H1 (cell line): ENCODE measurements around the gene UGT1A6. TPM values are rescaled to one million over a fixed set of nuclear protein-coding genes. Genes with fewer than 3 reads are reported as not detected.

Experiments used
- CTCF ChIA-PET: fragments of 300-600 bp; sonication (Branson Sonifier 250); formaldehyde crosslinking; loops from one replicate; lab custom pipeline; 2021; ENCODE audit not compliant: partially characterized antibody; lab: Charles Lee
- POLR2A ChIA-PET: fragments of 300-600 bp; sonication (Branson Sonifier 250); formaldehyde crosslinking; loops from one replicate; lab custom pipeline; 2021; ENCODE audit warnings: inconsistent platforms; ENCODE audit not compliant: partially characterized antibody; lab: Charles Lee
- DNase-seq, 2 experiments: peaks; one replicate each; pipeline versions ENCODE4 v3.0.0 to v3.0.0-alpha.2; 2010 to 2022; ENCODE audit warnings: low spot score in 2 of 2, low read depth in 1 of 2, mixed read lengths in 1 of 2
- FAIRE-seq: peaks from 2 replicates; lab custom pipeline; 2011; peaks lifted over from hg19 to GRCh38; lab: Jason Lieb, UNC
- H2AFZ ChIP-seq: 2 replicates; pipeline ENCODE4 v1.8.1; 2012; ENCODE audit warnings: low read length, inconsistent platforms
- H2AK5ac ChIP-seq: 2 replicates; pipeline ENCODE4 v1.6.1; 2013; ENCODE audit warnings: low read depth, low read length
- H2BK120ac ChIP-seq: replicated peaks from 2 replicates; pipeline ENCODE3; 2013; ENCODE audit warnings: low read depth, low read length, inconsistent platforms
- H2BK12ac ChIP-seq: 2 replicates; pipeline ENCODE4 v1.6.1; 2013; ENCODE audit warnings: low read depth, low read length
- H2BK15ac ChIP-seq: 2 replicates; pipeline ENCODE4 v1.6.1; 2013; ENCODE audit warnings: low read length
- H2BK20ac ChIP-seq: 2 replicates; pipeline ENCODE4 v1.6.1; 2013; ENCODE audit warnings: low read length
- H2BK5ac ChIP-seq: 2 replicates; pipeline ENCODE4 v1.6.1; 2013; ENCODE audit warnings: low read depth, low read length
- H3K14ac ChIP-seq: 2 replicates; pipeline ENCODE4 v1.6.1; 2013; ENCODE audit warnings: inconsistent platforms; ENCODE audit not compliant: insufficient read length
- H3K18ac ChIP-seq: 2 replicates; pipeline ENCODE4 v1.6.1; 2013; ENCODE audit warnings: low read length; ENCODE audit errors: extremely low read depth
- H3K23ac ChIP-seq: 2 replicates; pipeline ENCODE4 v1.6.1; 2013; ENCODE audit warnings: inconsistent platforms; ENCODE audit not compliant: insufficient read length
- H3K23me2 ChIP-seq: 2 replicates; pipeline ENCODE4 v1.6.1; 2013; ENCODE audit warnings: low read depth, low read length
- H3K27ac ChIP-seq: 2 replicates; pipeline ENCODE4 v1.6.1; 2011; ENCODE audit warnings: low read depth, low read length, inconsistent platforms
- H3K27me3 ChIP-seq, 4 experiments: replicated peaks in 1 of 4; 1 replicate in 1 of 4; 2 replicates in 3 of 4; pipeline versions ENCODE4 v1.6.1 to v1.8.1; 2011 to 2013; ENCODE audit warnings: low read length in 3 of 4, mild to moderate bottlenecking in 3 of 4, inconsistent platforms in 2 of 4, mixed read lengths in 2 of 4, moderate library complexity in 1 of 4; ENCODE audit not compliant: control insufficient read depth in 3 of 4, insufficient read depth in 3 of 4; ENCODE audit errors: extremely low read depth in 1 of 4
- H3K36me3 ChIP-seq, 4 experiments: 2 replicates each; pipeline versions ENCODE4 v1.6.1 to v1.8.1; 2011 to 2013; ENCODE audit warnings: mild to moderate bottlenecking in 4 of 4, low read length in 3 of 4, moderate library complexity in 2 of 4, control low read depth in 1 of 4, inconsistent platforms in 1 of 4; ENCODE audit not compliant: insufficient read depth in 4 of 4, control insufficient read depth in 2 of 4
- H3K4ac ChIP-seq: replicated peaks from 2 replicates; pipeline ENCODE3; 2013; ENCODE audit warnings: low read length, low read depth, mixed read lengths, inconsistent platforms; ENCODE audit not compliant: insufficient read length
- H3K4me1 ChIP-seq, 4 experiments: replicated peaks in 1 of 4; 1 replicate in 1 of 4; 2 replicates in 3 of 4; pipeline versions ENCODE4 v1.6.1 to v1.8.1; 2011 to 2013; ENCODE audit warnings: low read length in 3 of 4, inconsistent platforms in 2 of 4, mixed read lengths in 1 of 4; ENCODE audit not compliant: insufficient read depth in 4 of 4, control insufficient read depth in 3 of 4
- H3K4me2 ChIP-seq, 2 experiments: 2 replicates each; pipeline versions ENCODE4 v1.6.1 to v1.8.1; 2011 to 2013; ENCODE audit warnings: low read depth in 2 of 2, low read length in 2 of 2, control low read depth in 1 of 2, inconsistent platforms in 1 of 2, mild to moderate bottlenecking in 1 of 2; ENCODE audit not compliant: insufficient read depth in 1 of 2
- H3K4me3 ChIP-seq, 4 experiments: fragments of 200-600, 300-600 bp in 1 of 4; sonication (generic), shearing (Covaris generic), sonication (Bioruptor Twin) in 1 of 4; 2 replicates each; pipeline versions ENCODE4 v1.5.1 to v1.8.1; 2011 to 2016; ENCODE audit warnings: low read length in 4 of 4, low read depth in 3 of 4, control low read depth in 2 of 4, inconsistent platforms in 2 of 4, mild to moderate bottlenecking in 2 of 4, mixed read lengths in 1 of 4, moderate library complexity in 1 of 4; ENCODE audit not compliant: insufficient read depth in 2 of 4; ENCODE audit errors: extremely low read depth in 1 of 4
- H3K56ac ChIP-seq: replicated peaks from 2 replicates; pipeline ENCODE3; 2013; ENCODE audit warnings: low read depth, mild to moderate bottlenecking, mixed read lengths, low read length, inconsistent platforms; ENCODE audit not compliant: insufficient read length
- H3K79me1 ChIP-seq: 2 replicates; pipeline ENCODE4 v1.6.1; 2013; ENCODE audit warnings: low read depth, low read length, control low read depth
- H3K79me2 ChIP-seq, 2 experiments: 2 replicates each; pipeline versions ENCODE4 v1.6.1 to v1.8.1; 2012 to 2013; ENCODE audit warnings: low read length in 2 of 2, mild to moderate bottlenecking in 2 of 2, inconsistent platforms in 1 of 2; ENCODE audit not compliant: insufficient read depth in 2 of 2, control insufficient read depth in 1 of 2
- H3K9ac ChIP-seq, 4 experiments: replicated peaks in 1 of 4; 1 replicate in 1 of 4; 2 replicates in 3 of 4; pipeline versions ENCODE4 v1.6.1 to v1.8.1; 2011 to 2013; ENCODE audit warnings: low read depth in 3 of 4, low read length in 3 of 4, control low read depth in 2 of 4, mild to moderate bottlenecking in 2 of 4, moderate library complexity in 2 of 4, inconsistent platforms in 1 of 4; ENCODE audit errors: extremely low read depth in 1 of 4
- H3K9me3 ChIP-seq, 2 experiments: 2 replicates each; pipeline versions ENCODE4 v1.6.1 to v1.8.1; 2012 to 2013; ENCODE audit warnings: mild to moderate bottlenecking in 2 of 2, moderate library complexity in 2 of 2, control low read depth in 1 of 2, inconsistent platforms in 1 of 2, low read depth in 1 of 2, low read length in 1 of 2, mixed read lengths in 1 of 2; ENCODE audit not compliant: insufficient read depth in 2 of 2
- H4K20me1 ChIP-seq, 2 experiments: replicated peaks in 1 of 2; 2 replicates each; pipeline versions ENCODE3 to v1.8.1; 2011 to 2013; ENCODE audit warnings: inconsistent platforms in 2 of 2, low read length in 2 of 2, mild to moderate bottlenecking in 1 of 2; ENCODE audit not compliant: insufficient read depth in 2 of 2, control insufficient read depth in 1 of 2
- H4K5ac ChIP-seq: 2 replicates; pipeline ENCODE4 v1.6.1; 2013; ENCODE audit warnings: low read length, low read depth, mixed read lengths, inconsistent platforms; ENCODE audit not compliant: insufficient read length
- H4K8ac ChIP-seq: 2 replicates; pipeline ENCODE4 v1.8.0; 2013; ENCODE audit warnings: mild to moderate bottlenecking, moderate library complexity, low read length, inconsistent platforms; ENCODE audit not compliant: insufficient read depth; ENCODE audit errors: extremely low read depth
- H4K91ac ChIP-seq: replicated peaks from 2 replicates; pipeline ENCODE3; 2013; ENCODE audit warnings: low read length, mixed read lengths, inconsistent platforms; ENCODE audit not compliant: insufficient read length
- RAD21 ChIP-seq, 2 experiments: IDR thresholded peaks in 1 of 2; conservative IDR thresholded peaks in 1 of 2; 2 replicates each; pipeline ENCODE4 v1.6.1; 2011; ENCODE audit warnings: low read depth in 2 of 2, low read length in 2 of 2, improper control_type of control experiment in 1 of 2, inconsistent platforms in 1 of 2, mild to moderate bottlenecking in 1 of 2, moderate library complexity in 1 of 2
- TAF7 ChIP-seq: optimal IDR thresholded peaks from 2 replicates; pipeline ENCODE3; 2011; ENCODE audit warnings: low read depth, mild to moderate bottlenecking, inconsistent platforms, low read length, moderate library complexity, borderline replicate concordance
- TCF12 ChIP-seq: IDR thresholded peaks from 2 replicates; pipeline ENCODE4 v1.6.1; 2011; ENCODE audit warnings: low read depth, mild to moderate bottlenecking, low read length
- WGBS, 2 experiments: shearing (Covaris generic) in 1 of 2; methylation state at CpG; one replicate each; pipeline versions ENCODE4 v1.1.6 to v1.1.7; 2013 to 2015; ENCODE audit warnings: low lambda C conversion rate in 2 of 2, mixed read lengths in 2 of 2, inconsistent platforms in 1 of 2, low coverage in 1 of 2, missing lambda C conversion rate in 1 of 2; ENCODE audit not compliant: insufficient replicate concordance in 2 of 2, insufficient coverage in 1 of 2, insufficient read length in 1 of 2; ENCODE audit errors: extremely low coverage in 1 of 2, missing lambda C conversion rate in 1 of 2; 5-methylcytosine and 5-hydroxymethylcytosine counted together
- polyA plus RNA-seq, 7 experiments: library from polyadenylated mRNA; depleted of rRNA in 3 of 7; stranded (reverse) in 5 of 7; unstranded in 2 of 7; fragments of >200 nt in 5 of 7; fragments of 200-250 nt in 2 of 7; gene quantifications; 1 replicate in 5 of 7; 2 replicates in 1 of 7; 4 replicates in 1 of 7; pipeline versions ENCODE4 v1.2.1 to v1.2.3, GENCODE V29; 2011 to 2013; ENCODE audit warnings: missing spikeins in 2 of 7, mixed read lengths in 2 of 7
- total RNA-seq: library from RNA; stranded (reverse); fragmentation: NEBNext Ultra II Directional; extraction: Animal tissue kit (Norgen Biotek cat#: 25700); gene quantifications from 2 replicates; pipeline ENCODE4 v1.2.1, GENCODE V29; 2021

Gene UGT1A6
- total and polyA plus RNA-seq, 2 of the 8 experiments (the other 6 are each of a cell fraction or from before 2014, with no cell fraction given): not detected

DNA sequence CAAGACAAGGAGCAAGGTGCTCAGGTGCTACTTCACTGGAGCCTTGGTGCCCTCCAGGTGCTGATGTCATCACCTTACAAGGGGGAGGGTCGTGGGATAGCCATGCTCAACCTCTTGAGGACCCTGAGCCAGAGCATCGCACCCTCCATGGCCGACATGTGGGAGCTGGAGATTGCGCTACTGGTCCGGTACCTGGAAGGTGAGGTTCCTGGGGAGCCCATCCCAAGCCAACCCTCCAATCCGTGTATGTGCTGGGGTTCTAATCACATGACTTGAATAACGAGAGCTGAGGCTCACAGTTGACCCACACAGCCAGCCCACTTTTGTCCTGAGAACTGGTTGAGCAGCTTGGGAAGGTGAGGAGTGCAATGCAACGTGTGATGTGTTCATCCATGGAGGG lies 111.3 kb downstream of the UGT1A6 start:
- no peaks in the 10 kb centered on the region for H4K20me1 ChIP-seq
- no peak overlapping the region for H2BK20ac ChIP-seq
- no peaks in the 10 kb centered on the region for H3K23me2 ChIP-seq
- no peak overlapping the region for H2AK5ac ChIP-seq
- no peaks in the 10 kb centered on the region for H3K4me1 ChIP-seq
- no peak overlapping the region for H3K23ac ChIP-seq
- no peak overlapping the region for H3K4ac ChIP-seq
- no peak overlapping the region for H3K4me3 ChIP-seq
- H3K79me2 ChIP-seq: no peaks in the 10 kb centered on the region
- H2BK5ac ChIP-seq: no peak overlapping the region
- H4K91ac ChIP-seq: no peak overlapping the region
- H4K5ac ChIP-seq: no peak overlapping the region
- H3K4me2 ChIP-seq: no peak overlapping the region
- H3K18ac ChIP-seq: no peak overlapping the region
- H3K9me3 ChIP-seq: peaks cover 0 to 4% of the 10 kb centered on the region in 2 experiments; a peak in 3 of 4 replicates
- no peak overlapping the region for H3K56ac ChIP-seq
- H3K79me1 ChIP-seq: no peaks in the 10 kb centered on the region
- no peak overlapping the region for H2BK12ac ChIP-seq
- WGBS, 2 experiments: 75% methylated on average over 8 of the region's 8 CpGs; no CpG with 5 or more reads in 1 of the 2 experiments
- H2BK120ac ChIP-seq: no peak overlapping the region
- H3K14ac ChIP-seq: no peak overlapping the region
- no peak overlapping the region for H2BK15ac ChIP-seq
- no peak for FAIRE-seq
- no peak for TF ChIP-seq TCF12
- no peak for TF ChIP-seq RAD21 (IDR thresholded peaks at IDR 0.05 in 1 of 2, conservative IDR thresholded peaks at IDR 0.05 in 1 of 2; ENCODE audit: low read depth in 2 of 2, low read length in 2 of 2)
- no peak for TF ChIP-seq TAF7
- no peak overlapping the region for H3K27ac ChIP-seq
- no peak overlapping the region for H2AFZ ChIP-seq
- no peak overlapping the region for H3K9ac ChIP-seq
- no peaks in the 10 kb centered on the region for H3K27me3 ChIP-seq
- peak in 1 of 2 experiments; percentile 2 for DNase-seq
- H3K36me3 ChIP-seq: no peaks in the 10 kb centered on the region
- no peak overlapping the region for H4K8ac ChIP-seq
- CTCF ChIA-PET: interaction anchor here (1.3 kb wide), 1 partner anchor 17 kb away, joined by 3 read pairs; no protein-coding TSS in a partner anchor
- POLR2A ChIA-PET: no interaction called here
